Sigmoid colon (tissue), 7 donors: ENCODE data around the gene IL1RAPL2. TPM values are rescaled to one million over a fixed set of nuclear protein-coding genes. Genes with fewer than 3 reads are reported as not detected.

Source experiments
- DNase-seq: peaks from one replicate; pipeline ENCODE4 v3.0.0-alpha.2; 2019
- H3K27ac ChIP-seq, 4 donors: fragments of 200-600 bp; sonication (generic); one replicate each; pipeline ENCODE4 v1.5.1; 2016 to 2019; ENCODE audit warnings: mild to moderate bottlenecking in 1 of 4
- H3K27me3 ChIP-seq, 3 donors: fragments of 200-600 bp; sonication (generic); one replicate each; pipeline ENCODE4 v1.5.1; 2019; ENCODE audit warnings: mild to moderate bottlenecking in 1 of 3
- H3K36me3 ChIP-seq, 4 donors: fragments of 200-600 bp; sonication (generic); one replicate each; pipeline ENCODE4 v1.5.1; 2016 to 2019
- H3K4me1 ChIP-seq, 4 donors: fragments of 200-600 bp; sonication (generic); one replicate each; pipeline ENCODE4 v1.5.1; 2017 to 2019
- H3K4me3 ChIP-seq, 4 donors: fragments of 200-600 bp; sonication (generic); one replicate each; pipeline ENCODE4 v1.5.1; 2017 to 2019; ENCODE audit warnings: mild to moderate bottlenecking in 2 of 4, moderate library complexity in 1 of 4
- H3K9me3 ChIP-seq, 4 donors: fragments of 200-600 bp in 3 of 4; sonication (generic) in 3 of 4; one replicate each; pipeline versions ENCODE4 v1.5.1 to v1.6.1; 2013 to 2019
- EP300 ChIP-seq, 4 donors: sonication (generic); formaldehyde crosslinking; IDR thresholded peaks; one replicate each; pipeline ENCODE4 v1.6.1; 2017; ENCODE audit warnings: antibody characterized with exemption in 4 of 4
- POLR2A ChIP-seq, 2 donors: fragments of 450-650 bp; IDR thresholded peaks; one replicate each; pipeline ENCODE4 v1.6.1; 2016; ENCODE audit warnings: antibody characterized with exemption in 2 of 2, mild to moderate bottlenecking in 2 of 2, moderate library complexity in 2 of 2
- POLR2AphosphoS5 ChIP-seq, 4 donors: sonication (generic); formaldehyde crosslinking; IDR thresholded peaks; one replicate each; pipeline ENCODE4 v1.6.1; 2017; ENCODE audit warnings: antibody characterized with exemption in 4 of 4
- WGBS, 2 donors: extraction: QIAGEN DNeasy Blood & Tissue Kit; methylation state at CpG; one replicate each; pipeline ENCODE4 v1.1.7; 2013; 5-methylcytosine and 5-hydroxymethylcytosine counted together
- intact Hi-C: fragments of 100-400 bp; cut with DNase I; formaldehyde crosslinking; loops from one replicate; pipeline ENCODE4 v1.15.1; 2023
- polyA plus RNA-seq, 3 donors: library from polyadenylated mRNA; stranded (reverse); fragments of 200-250 nt; gene quantifications; one replicate each; pipeline ENCODE4 v1.2.3, GENCODE V29; 2013
- total RNA-seq, 4 donors: library from RNA; depleted of rRNA; stranded (reverse); fragments of >200 nt; gene quantifications; one replicate each; pipeline ENCODE4 v1.1.0, GENCODE V29; 2016
- TF ChIP-seq, protein P1 (sequence below), 4 experiments: fragments of 450-650 bp in 3 of 4; fragments of 200-600 bp in 1 of 4; IDR thresholded peaks; one replicate each; pipeline ENCODE4 v1.5.1; 2016 to 2019; ENCODE audit warnings: antibody characterized with exemption in 4 of 4, mild to moderate bottlenecking in 3 of 4, moderate library complexity in 2 of 4
- donor health status: healthy with polysubstance abuse.
- donor health status: Bipolar disorder and iron deficiency.
- donor health status: healthy.

Gene IL1RAPL2
- total and polyA plus RNA-seq, 7 donors, result 0.01 to 1.1 (median 0.79) TPM; not detected in 3

DNA sequence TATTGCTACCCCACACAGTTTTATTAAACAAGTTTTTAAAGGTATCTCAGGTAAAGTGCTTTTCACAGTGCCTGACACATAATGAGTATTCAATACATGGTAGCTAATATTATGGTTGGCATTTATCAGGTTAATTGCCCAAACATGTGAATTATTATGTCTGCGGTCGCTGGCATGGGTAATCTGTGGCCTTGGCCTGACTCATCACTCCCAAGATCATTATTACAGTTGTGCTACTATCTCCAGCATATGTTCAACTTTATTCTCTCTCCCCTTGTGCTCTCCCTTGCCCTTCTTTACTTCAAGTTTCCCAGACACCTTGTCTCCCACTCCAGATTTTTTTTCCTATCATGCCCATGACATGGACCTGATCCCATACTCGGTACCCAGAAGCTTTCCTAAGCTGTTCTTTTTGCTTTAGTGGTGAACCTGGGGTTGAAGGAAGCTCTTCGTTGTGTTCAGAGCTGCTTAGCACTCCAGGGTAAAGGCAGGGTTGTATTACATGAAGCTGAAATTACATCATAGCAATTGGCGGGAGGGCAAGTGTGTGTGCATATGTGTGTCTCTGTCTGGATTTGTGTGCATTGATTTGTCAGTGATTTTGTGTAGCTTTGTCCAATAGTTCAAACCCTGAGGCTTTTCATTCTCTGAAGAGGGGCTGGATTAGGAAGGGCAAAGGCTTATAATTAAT, 1079.8 kb downstream of the IL1RAPL2 start:
- WGBS, 2 donors, result 57 to 77% methylated on average over 5 of the region's 5 CpGs
- Histone ChIP-seq H3K27ac (no peak overlapping the region), H3K36me3 (no peaks in the 10 kb centered on the region), H3K4me3 (no peak overlapping the region), H3K9me3 (no peaks in the 10 kb centered on the region), H3K4me1 (no peaks in the 10 kb centered on the region), H3K27me3 (no peaks in the 10 kb centered on the region)
- TF ChIP-seq, protein P1, sequence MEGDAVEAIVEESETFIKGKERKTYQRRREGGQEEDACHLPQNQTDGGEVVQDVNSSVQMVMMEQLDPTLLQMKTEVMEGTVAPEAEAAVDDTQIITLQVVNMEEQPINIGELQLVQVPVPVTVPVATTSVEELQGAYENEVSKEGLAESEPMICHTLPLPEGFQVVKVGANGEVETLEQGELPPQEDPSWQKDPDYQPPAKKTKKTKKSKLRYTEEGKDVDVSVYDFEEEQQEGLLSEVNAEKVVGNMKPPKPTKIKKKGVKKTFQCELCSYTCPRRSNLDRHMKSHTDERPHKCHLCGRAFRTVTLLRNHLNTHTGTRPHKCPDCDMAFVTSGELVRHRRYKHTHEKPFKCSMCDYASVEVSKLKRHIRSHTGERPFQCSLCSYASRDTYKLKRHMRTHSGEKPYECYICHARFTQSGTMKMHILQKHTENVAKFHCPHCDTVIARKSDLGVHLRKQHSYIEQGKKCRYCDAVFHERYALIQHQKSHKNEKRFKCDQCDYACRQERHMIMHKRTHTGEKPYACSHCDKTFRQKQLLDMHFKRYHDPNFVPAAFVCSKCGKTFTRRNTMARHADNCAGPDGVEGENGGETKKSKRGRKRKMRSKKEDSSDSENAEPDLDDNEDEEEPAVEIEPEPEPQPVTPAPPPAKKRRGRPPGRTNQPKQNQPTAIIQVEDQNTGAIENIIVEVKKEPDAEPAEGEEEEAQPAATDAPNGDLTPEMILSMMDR (IDR thresholded peaks at IDR 0.05), result no peak
- TF ChIP-seq POLR2AphosphoS5 (IDR thresholded peaks at IDR 0.05), result no peak
- TF ChIP-seq EP300 (IDR thresholded peaks at IDR 0.05), result no peak
- no peak for TF ChIP-seq POLR2A (IDR thresholded peaks at IDR 0.05)
- intact Hi-C loops, result no loop called here
- no peak for DNase-seq

DNA sequence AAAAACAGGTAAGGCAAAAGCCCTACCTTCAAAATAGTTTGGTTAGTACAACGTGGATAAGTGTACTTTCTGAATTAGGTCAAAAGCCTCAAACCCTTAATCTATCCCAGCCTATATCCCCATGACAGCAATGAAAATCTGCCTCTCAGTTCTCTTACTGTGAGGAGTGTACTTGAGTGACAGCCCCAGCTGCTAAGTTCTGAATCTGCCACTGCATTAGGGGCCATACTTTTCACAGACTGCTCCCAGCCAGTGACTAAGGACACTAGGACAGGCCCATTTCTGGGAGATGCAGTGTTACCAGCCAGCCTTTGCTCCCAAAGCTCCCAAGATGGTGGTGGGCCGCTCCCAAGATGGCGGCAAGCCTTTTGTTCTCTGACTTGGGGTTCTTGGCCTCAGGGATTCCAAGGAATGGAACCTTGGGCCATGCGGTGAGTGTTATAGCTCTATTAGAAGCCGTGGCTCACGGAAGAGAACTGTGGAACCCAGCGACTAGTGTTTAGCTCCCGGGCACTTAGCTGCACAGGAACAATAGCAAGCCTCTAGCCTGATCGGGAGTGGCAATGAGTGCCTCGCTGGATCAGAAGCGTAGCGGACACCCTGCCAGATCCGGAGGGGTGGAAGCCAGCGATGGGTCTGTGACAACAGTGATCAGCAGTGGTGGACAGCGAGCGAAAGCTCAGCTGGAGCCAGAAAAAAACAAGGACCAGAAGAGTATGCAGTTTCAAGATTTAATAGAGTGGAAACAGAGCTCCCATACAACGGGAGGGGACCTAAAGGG, 1080.8 kb downstream of the IL1RAPL2 start:
- H3K27me3 ChIP-seq, result no peaks in the 10 kb centered on the region
- no peaks in the 10 kb centered on the region for H3K9me3 ChIP-seq
- H3K4me1 ChIP-seq, result no peaks in the 10 kb centered on the region
- H3K36me3 ChIP-seq, result no peaks in the 10 kb centered on the region
- intact Hi-C loops, result no loop called here
- 91 to 92% methylated on average over 17 of the region's 17 CpGs for WGBS, 2 donors
- no peak overlapping the region for H3K4me3 ChIP-seq
- H3K27ac ChIP-seq, result no peak overlapping the region
- DNase-seq, result no peak
- TF ChIP-seq POLR2AphosphoS5 (IDR thresholded peaks at IDR 0.05), result no peak
- TF ChIP-seq, protein P1 (IDR thresholded peaks at IDR 0.05), result no peak
- TF ChIP-seq POLR2A (IDR thresholded peaks at IDR 0.05), result no peak
- no peak for TF ChIP-seq EP300 (IDR thresholded peaks at IDR 0.05)

DNA sequence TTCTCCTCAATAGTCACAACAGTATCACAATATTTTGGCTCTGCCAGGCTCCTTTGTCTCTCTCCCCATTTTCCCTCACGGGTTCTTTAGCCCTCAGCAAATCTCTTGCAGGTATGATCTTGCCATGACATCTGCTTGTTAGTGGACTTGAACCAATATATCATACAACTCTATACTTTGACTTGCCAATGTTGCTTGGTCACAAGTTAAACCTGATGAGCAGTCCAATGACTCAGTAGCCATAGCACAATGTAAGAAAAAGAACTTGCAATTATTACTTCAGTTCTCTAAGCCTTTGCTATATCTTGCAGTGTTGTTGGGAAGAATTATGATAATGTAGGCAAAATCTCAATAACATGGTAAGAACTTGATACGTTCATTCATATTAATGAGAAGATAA, 1081.8 kb downstream of the IL1RAPL2 start:
- Histone ChIP-seq H3K4me1 (no peaks in the 10 kb centered on the region), H3K27ac (no peak overlapping the region), H3K9me3 (no peaks in the 10 kb centered on the region), H3K4me3 (no peak overlapping the region), H3K36me3 (no peaks in the 10 kb centered on the region), H3K27me3 (no peaks in the 10 kb centered on the region)
- DNase-seq, result no peak
- WGBS, 2 donors, result 72% methylated on average over 2 of the region's 2 CpGs
- intact Hi-C loops, result no loop called here
- TF ChIP-seq POLR2A (IDR thresholded peaks at IDR 0.05) (no peak), POLR2AphosphoS5 (IDR thresholded peaks at IDR 0.05) (no peak), EP300 (IDR thresholded peaks at IDR 0.05) (no peak)
- TF ChIP-seq, protein P1 (IDR thresholded peaks at IDR 0.05), result no peak

DNA sequence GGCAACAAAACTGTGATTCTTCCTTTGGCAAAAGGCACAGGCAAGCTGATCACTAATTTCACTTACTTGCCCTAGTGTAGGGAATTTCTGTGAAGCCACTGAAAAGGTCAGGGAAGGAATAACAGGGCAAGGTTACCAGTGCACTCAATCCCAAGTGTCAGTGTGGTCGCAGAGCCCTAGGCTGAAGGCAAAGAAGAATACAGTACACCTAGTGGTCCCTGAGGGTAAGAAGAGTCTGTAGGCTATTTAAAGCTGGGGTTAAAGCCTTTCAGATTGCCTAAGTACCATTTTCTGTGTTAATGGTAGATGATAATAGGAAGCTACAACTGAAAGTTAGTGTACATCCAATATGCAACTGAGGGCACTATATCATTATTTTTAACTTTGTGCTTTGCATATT, 1082.7 kb downstream of the IL1RAPL2 start:
- no peaks in the 10 kb centered on the region for H3K36me3 ChIP-seq
- intact Hi-C loops, result no loop called here
- H3K9me3 ChIP-seq, result no peaks in the 10 kb centered on the region
- H3K27ac ChIP-seq, result no peak overlapping the region
- TF ChIP-seq, protein P1 (IDR thresholded peaks at IDR 0.05), result no peak
- no peak for TF ChIP-seq POLR2AphosphoS5 (IDR thresholded peaks at IDR 0.05)
- TF ChIP-seq EP300 (IDR thresholded peaks at IDR 0.05), result no peak
- H3K27me3 ChIP-seq, result no peaks in the 10 kb centered on the region
- no peak for DNase-seq
- H3K4me1 ChIP-seq, result no peaks in the 10 kb centered on the region
- H3K4me3 ChIP-seq, result no peak overlapping the region
- WGBS, 2 donors, result 78% methylated on average over 1 of the region's 1 CpG
